GM13977 (cell line): ENCODE results near the gene PPP4C.

Experiments
- DNase-seq: peaks from one replicate; pipeline ENCODE4 v3.0.0; 2012; ENCODE audit warnings: low spot score
- in situ Hi-C: fragments of 300-500 bp; cut with MboI; formaldehyde crosslinking; loops from one replicate; pipeline ENCODE4 v1.12.0; 2022; ENCODE audit warnings: low sequenced_read_pairs, low pct_unique_long_range_greater_than_20kb, mixed read lengths, inconsistent platforms; ENCODE audit not compliant: unreplicated experiment
- TF ChIP-seq, protein P1 (sequence below): IDR thresholded peaks from 2 replicates; pipeline ENCODE4 v1.5.1; 2012; ENCODE audit warnings: mild to moderate bottlenecking, control low read depth; ENCODE audit not compliant: insufficient read depth; ENCODE audit errors: extremely low read depth, missing control alignments

The PPP4C gene

DNA sequence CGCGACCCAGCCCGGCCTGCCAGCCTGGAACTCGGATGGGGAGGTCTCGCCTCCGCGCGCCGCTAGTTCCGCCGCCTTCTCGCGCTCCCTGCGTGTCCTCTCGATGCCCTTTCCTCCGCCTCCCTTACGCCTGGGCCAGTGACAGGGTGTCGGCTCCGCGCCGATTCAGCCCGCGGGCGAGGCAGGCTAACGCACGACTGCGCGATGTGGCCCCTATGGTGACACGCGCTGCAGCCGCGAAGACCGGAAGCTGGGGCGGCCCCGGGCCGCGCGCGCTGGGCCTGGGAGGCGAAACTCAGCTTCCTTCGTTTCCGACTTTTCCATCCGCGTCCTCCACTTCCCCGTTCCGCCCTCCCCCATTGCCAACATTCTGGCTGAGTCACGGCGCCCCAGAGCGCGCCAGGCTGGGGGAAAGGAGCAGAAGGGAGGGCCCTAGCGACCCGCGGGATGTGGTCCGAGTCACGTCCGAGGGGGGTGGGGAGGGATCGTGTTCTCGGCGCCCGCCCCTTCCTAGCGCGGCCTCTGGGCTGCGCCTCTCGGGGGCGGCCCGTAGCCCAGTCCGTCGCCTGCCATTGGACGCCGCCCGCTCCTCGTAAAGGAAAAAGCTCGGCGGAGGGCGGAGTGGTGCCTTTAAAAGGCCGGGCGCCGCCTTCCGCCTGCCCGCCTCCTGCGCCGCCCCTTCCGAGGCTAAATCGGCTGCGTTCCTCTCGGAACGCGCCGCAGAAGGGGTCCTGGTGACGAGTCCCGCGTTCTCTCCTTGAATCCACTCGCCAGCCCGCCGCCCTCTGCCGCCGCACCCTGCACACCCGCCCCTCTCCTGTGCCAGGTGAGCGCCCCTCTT lies 10.5 kb upstream of the PPP4C start, which contains the start of gene ALDOA:
ALDOA (plus strand) TSS at position 659 of the 841 bp plus-strand sequence. CDS start 1,138 bp downstream, outside the sequence.
- in situ Hi-C loops, result no loop called here
- peak; percentile 98 for DNase-seq
- TF ChIP-seq, protein P1, sequence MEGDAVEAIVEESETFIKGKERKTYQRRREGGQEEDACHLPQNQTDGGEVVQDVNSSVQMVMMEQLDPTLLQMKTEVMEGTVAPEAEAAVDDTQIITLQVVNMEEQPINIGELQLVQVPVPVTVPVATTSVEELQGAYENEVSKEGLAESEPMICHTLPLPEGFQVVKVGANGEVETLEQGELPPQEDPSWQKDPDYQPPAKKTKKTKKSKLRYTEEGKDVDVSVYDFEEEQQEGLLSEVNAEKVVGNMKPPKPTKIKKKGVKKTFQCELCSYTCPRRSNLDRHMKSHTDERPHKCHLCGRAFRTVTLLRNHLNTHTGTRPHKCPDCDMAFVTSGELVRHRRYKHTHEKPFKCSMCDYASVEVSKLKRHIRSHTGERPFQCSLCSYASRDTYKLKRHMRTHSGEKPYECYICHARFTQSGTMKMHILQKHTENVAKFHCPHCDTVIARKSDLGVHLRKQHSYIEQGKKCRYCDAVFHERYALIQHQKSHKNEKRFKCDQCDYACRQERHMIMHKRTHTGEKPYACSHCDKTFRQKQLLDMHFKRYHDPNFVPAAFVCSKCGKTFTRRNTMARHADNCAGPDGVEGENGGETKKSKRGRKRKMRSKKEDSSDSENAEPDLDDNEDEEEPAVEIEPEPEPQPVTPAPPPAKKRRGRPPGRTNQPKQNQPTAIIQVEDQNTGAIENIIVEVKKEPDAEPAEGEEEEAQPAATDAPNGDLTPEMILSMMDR, result no peak

DNA sequence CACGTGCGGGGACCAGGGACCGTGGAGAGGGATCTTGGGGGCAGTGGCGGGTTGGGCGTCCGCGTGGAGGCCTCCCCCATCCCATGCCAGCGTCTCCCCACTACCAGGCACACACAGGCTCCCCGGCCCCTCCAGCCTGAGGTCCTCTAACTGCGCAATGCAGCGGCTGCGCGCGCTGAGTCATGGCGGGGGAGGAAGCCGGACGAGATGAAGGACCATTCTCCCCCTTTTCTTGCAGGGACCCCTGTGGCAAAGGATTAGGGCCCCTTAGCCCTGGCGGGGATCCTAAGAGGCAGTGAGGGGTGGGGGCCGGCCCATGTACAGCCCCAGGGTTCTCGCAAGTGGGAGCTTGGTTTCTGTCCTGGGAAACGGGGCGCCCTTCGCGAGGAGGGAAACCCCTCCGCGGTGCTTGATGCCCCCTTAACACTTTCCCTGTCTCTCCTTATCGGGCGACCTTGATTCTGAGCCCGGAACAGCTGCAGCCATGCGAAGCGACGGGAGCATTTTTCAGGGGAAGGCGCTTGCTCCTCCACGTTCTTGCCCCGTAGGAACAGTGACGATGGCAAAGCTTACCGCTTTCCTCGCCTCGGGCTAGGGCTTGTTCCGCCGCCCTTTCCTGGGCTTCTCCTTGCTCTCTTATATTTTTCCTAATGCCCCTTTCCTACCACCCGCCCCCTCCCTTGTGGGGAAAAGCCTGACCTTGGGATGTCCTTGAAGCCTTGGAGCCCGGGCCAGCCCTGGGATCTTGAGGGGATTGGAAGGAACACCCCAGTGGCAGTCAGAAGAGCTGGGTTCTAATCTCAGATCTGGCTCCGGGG lies 9.6 kb upstream of the PPP4C start:
- TF ChIP-seq, protein P1, result no peak
- in situ Hi-C loops, result no loop called here
- DNase-seq, result no peak

DNA sequence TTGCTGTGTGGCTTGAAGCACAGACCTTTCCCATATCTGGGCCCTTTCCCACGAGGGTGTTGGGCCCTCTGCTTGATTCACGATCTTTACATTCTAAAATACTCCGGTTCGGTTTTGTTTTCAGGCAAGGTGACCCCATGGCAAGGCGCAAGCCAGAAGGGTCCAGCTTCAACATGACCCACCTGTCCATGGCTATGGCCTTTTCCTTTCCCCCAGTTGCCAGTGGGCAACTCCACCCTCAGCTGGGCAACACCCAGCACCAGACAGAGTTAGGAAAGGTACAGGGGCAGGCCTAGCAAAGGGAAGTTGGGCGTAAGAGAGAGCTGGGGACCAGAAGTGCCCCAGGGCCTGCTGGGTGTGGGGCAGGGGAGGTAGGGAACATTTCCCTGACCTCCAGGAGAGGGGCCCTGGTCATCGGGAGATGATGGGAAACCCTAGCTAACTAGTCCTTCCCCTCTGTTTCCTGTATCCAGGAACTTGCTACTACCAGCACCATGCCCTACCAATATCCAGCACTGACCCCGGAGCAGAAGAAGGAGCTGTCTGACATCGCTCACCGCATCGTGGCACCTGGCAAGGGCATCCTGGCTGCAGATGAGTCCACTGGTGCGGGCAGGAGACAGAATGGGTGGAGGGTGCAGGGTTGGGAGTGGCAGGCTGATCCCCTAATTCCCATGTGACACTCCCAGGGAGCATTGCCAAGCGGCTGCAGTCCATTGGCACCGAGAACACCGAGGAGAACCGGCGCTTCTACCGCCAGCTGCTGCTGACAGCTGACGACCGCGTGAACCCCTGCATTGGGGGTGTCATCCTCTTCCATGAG lies 8.8 kb upstream of the PPP4C start:
- no peak for DNase-seq
- in situ Hi-C loops, result no loop called here
- TF ChIP-seq, protein P1, result no peak

DNA sequence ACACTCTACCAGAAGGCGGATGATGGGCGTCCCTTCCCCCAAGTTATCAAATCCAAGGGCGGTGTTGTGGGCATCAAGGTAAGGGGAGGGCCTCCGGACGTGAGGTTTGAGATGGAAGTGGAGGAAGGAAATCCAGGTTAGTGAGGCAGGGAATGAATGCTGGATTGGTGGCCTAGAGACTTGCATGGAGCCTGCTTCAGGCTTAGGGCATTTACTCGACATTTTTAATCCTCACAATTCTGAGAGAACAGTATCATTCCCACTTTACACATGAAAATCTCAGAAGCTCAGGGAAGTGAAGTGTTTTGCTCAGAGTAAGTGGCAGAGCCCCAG lies 8.2 kb upstream of the PPP4C start:
- in situ Hi-C loops, result no loop called here
- DNase-seq, result no peak
- TF ChIP-seq, protein P1, result no peak

DNA sequence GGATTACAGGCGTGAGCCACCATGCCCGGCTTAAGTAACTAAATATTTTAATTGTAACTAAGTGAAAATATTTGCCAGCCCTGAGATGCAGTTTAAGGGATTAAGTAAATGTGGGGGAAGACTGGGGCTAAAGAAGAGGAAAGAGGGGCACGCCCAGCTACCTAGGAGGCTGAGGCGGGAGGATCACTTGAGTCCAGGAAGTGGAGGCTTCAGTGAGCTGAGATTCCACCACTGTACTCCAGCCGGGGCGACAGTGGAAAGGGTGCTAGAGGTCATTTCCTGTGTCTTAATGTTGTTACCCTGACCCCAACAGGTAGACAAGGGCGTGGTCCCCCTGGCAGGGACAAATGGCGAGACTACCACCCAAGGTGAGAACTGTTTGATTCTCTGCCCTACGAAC lies 7.5 kb upstream of the PPP4C start:
- in situ Hi-C loops, result no loop called here

More for the DNA sequence above, 7.5 kb upstream of the PPP4C start:
- no peak for DNase-seq
- TF ChIP-seq, protein P1, result no peak
